HCT116 (cell line): ENCODE data around the gene TCF7. TPM values are rescaled to one million over a fixed set of nuclear protein-coding genes. Genes with fewer than 3 reads are reported as not detected.

Source experiments
- ATAC-seq: fragments of 200-7000 bp; cut with Tn5 transposase; 2 replicates; pipeline ENCODE4 v1.9.1; 2020; ENCODE audit warnings: mild to moderate bottlenecking, moderate library complexity
- BruUV-seq: library from RNA; stranded (reverse); fragments of 400-500 nt; replicated peaks from 2 replicates; lab custom pipeline; 2021; lab: Mats Ljungman, UMichigan
- CTCF ChIA-PET: fragments of 300-600 bp; sonication (Branson Sonifier 250); formaldehyde crosslinking; loops from one replicate; lab custom pipeline; 2021; ENCODE audit warnings: antibody characterized with exemption; lab: Charles Lee
- POLR2A ChIA-PET: fragments of 300-600, 350-600 bp; sonication (Branson Sonifier 250); formaldehyde crosslinking; loops from one replicate; lab custom pipeline; 2021; ENCODE audit warnings: antibody characterized with exemption; lab: Charles Lee
- RAD21 ChIA-PET, 2 experiments: fragments of 300-600 bp; sonication (Branson Sonifier 250); formaldehyde crosslinking; loops; one replicate each; lab custom pipeline; 2023; ENCODE audit warnings: low total read pairs in 2 of 2; ENCODE audit not compliant: uncharacterized antibody in 2 of 2, unreplicated experiment in 2 of 2, low non-redundant PET in 1 of 2; lab: Charles Lee
- DNase-seq: peaks from one replicate; pipeline ENCODE4 v3.0.0-alpha.2; 2010; ENCODE audit warnings: low read depth, low spot score
- H2AFZ ChIP-seq: fragments of 200-600 bp; shearing (Covaris generic), sonication (generic); 2 replicates; pipeline ENCODE4 v1.6.1; 2017; ENCODE audit warnings: low read depth, mixed run types, mixed read lengths, antibody characterized with exemption, low read length; ENCODE audit not compliant: poor library complexity, severe bottlenecking
- H3K27ac ChIP-seq: 2 replicates; pipeline ENCODE4 v1.5.1; 2012; ENCODE audit warnings: low read depth, low read length
- H3K27me3 ChIP-seq: fragments of 200-600 bp; sonication (generic); 2 replicates; pipeline ENCODE4 v1.6.1; 2016; ENCODE audit warnings: mixed run types, low read length, mixed read lengths; ENCODE audit not compliant: insufficient read depth
- H3K36me3 ChIP-seq, 2 experiments: fragments of 200-500 bp in 1 of 2; fragments of 200-600 bp in 1 of 2; sonication (Bioruptor generic) in 1 of 2; sonication (generic) in 1 of 2; 2 replicates each; pipeline versions ENCODE4 v1.5.1 to v1.6.1; 2014 to 2016; ENCODE audit warnings: low read length in 2 of 2, inconsistent platforms in 1 of 2, mixed read lengths in 1 of 2, mixed run types in 1 of 2; ENCODE audit not compliant: insufficient read depth in 2 of 2, control insufficient read depth in 1 of 2
- H3K4me1 ChIP-seq, 2 experiments: fragments of 200-600 bp in 1 of 2; sonication (generic) in 1 of 2; 2 replicates each; pipeline versions ENCODE4 v1.5.1 to v1.6.1; 2012 to 2017; ENCODE audit warnings: low read length in 2 of 2, inconsistent platforms in 1 of 2, mild to moderate bottlenecking in 1 of 2, mixed read lengths in 1 of 2, mixed run types in 1 of 2, moderate library complexity in 1 of 2; ENCODE audit not compliant: insufficient read depth in 2 of 2, control insufficient read depth in 1 of 2
- H3K4me2 ChIP-seq: fragments of 200-600 bp; sonication (generic); 2 replicates; pipeline ENCODE4 v1.6.1; 2017; ENCODE audit warnings: mixed run types, low read length, mixed read lengths
- H3K4me3 ChIP-seq, 2 experiments: fragments of 200-600 bp in 1 of 2; sonication (generic) in 1 of 2; replicated peaks in 1 of 2; 2 replicates each; pipeline ENCODE4 v1.5.1; 2011 to 2016; ENCODE audit warnings: low read length in 2 of 2, control low read depth in 1 of 2, low read depth in 1 of 2, mild to moderate bottlenecking in 1 of 2, mixed read lengths in 1 of 2, mixed run types in 1 of 2
- H3K79me2 ChIP-seq: fragments of 200-600 bp; sonication (generic); 2 replicates; pipeline ENCODE4 v1.6.1; 2017; ENCODE audit warnings: mild to moderate bottlenecking, mixed run types, low read length, moderate library complexity, mixed read lengths; ENCODE audit not compliant: insufficient read depth
- H3K9ac ChIP-seq: fragments of 200-600 bp; sonication (generic); 2 replicates; pipeline ENCODE4 v1.6.1; 2016; ENCODE audit warnings: low read length, mixed read lengths
- H3K9me2 ChIP-seq: fragments of 200-600 bp; sonication (generic), shearing (Covaris generic); 2 replicates; pipeline ENCODE4 v1.6.1; 2017; ENCODE audit warnings: mixed run types, mild to moderate bottlenecking, moderate library complexity; ENCODE audit not compliant: insufficient read depth
- H3K9me3 ChIP-seq, 2 experiments: fragments of 200-500 bp in 1 of 2; fragments of 200-600 bp in 1 of 2; sonication (Bioruptor generic) in 1 of 2; sonication (generic) in 1 of 2; 2 replicates each; pipeline ENCODE4 v1.6.1; 2014 to 2017; ENCODE audit warnings: low read length in 2 of 2, mixed read lengths in 2 of 2, inconsistent platforms in 1 of 2, low read depth in 1 of 2, mild to moderate bottlenecking in 1 of 2, mixed run types in 1 of 2, moderate library complexity in 1 of 2; ENCODE audit not compliant: control insufficient read depth in 1 of 2, insufficient read depth in 1 of 2
- H4K20me1 ChIP-seq: fragments of 200-600 bp; sonication (generic), shearing (Covaris generic); 2 replicates; pipeline ENCODE4 v1.6.1; 2017; ENCODE audit warnings: mixed run types, mild to moderate bottlenecking, moderate library complexity; ENCODE audit not compliant: insufficient read depth
- CBX3 ChIP-seq: IDR thresholded peaks from 2 replicates; pipeline ENCODE4 v1.6.1; 2012; ENCODE audit warnings: low read depth
- EGR1 ChIP-seq: IDR thresholded peaks from 2 replicates; pipeline ENCODE4 v1.6.1; 2012; ENCODE audit warnings: low read depth
- EZH2 ChIP-seq: fragments of 200-600 bp; sonication (generic); IDR thresholded peaks from 2 replicates; pipeline ENCODE4 v1.6.1; 2017; ENCODE audit warnings: antibody characterized with exemption, mixed run types
- EZH2phosphoT487 ChIP-seq: fragments of 200-600 bp; IDR thresholded peaks from 2 replicates; pipeline ENCODE4 v1.6.1; 2018; ENCODE audit warnings: antibody characterized with exemption, borderline replicate concordance
- FOSL1 ChIP-seq: IDR thresholded peaks from 2 replicates; pipeline ENCODE4 v1.6.1; 2012; ENCODE audit warnings: low read depth
- JUND ChIP-seq: IDR thresholded peaks from 2 replicates; pipeline ENCODE4 v1.6.1; 2012
- POLR2A ChIP-seq: IDR thresholded peaks from 2 replicates; pipeline ENCODE4 v1.7.0; 2011; ENCODE audit warnings: borderline replicate concordance; ENCODE audit not compliant: insufficient read depth, insufficient read length; ENCODE audit errors: extremely low read depth
- POLR2AphosphoS5 ChIP-seq: IDR thresholded peaks from 2 replicates; pipeline ENCODE4 v1.6.1; 2011; ENCODE audit warnings: mild to moderate bottlenecking, low read depth, low read length, moderate library complexity
- RAD21 ChIP-seq: IDR thresholded peaks from 2 replicates; pipeline ENCODE4 v1.6.1; 2012; ENCODE audit warnings: low read depth, mild to moderate bottlenecking
- SP1 ChIP-seq: IDR thresholded peaks from 2 replicates; pipeline ENCODE4 v1.6.1; 2012; ENCODE audit warnings: low read depth
- SRF ChIP-seq: IDR thresholded peaks from 2 replicates; pipeline ENCODE4 v1.6.1; 2012; ENCODE audit warnings: low read depth
- TCF7L2 ChIP-seq: IDR thresholded peaks from 2 replicates; pipeline ENCODE4 v1.7.0; 2011; ENCODE audit warnings: borderline replicate concordance, inconsistent platforms; ENCODE audit not compliant: insufficient read depth, insufficient read length; ENCODE audit errors: extremely low read depth
- YY1 ChIP-seq: IDR thresholded peaks from 2 replicates; pipeline ENCODE4 v1.6.1; 2011; ENCODE audit warnings: low read length, low read depth, moderate library complexity, mild to moderate bottlenecking; ENCODE audit not compliant: insufficient replicate concordance; ENCODE audit errors: extremely low read depth
- ZNF274 ChIP-seq: fragments of 200-500 bp; sonication (Bioruptor generic); IDR thresholded peaks from 2 replicates; pipeline ENCODE4 v1.6.1; 2014; ENCODE audit warnings: mild to moderate bottlenecking, low read depth, low read length, inconsistent platforms
- intact Hi-C: fragments of 100-400 bp; cut with micrococcal nuclease; formaldehyde crosslinking; loops from 2 replicates; pipeline ENCODE4 v1.10.0; 2022
- total RNA-seq: library from RNA; stranded (reverse); gene quantifications from one replicate; pipeline ENCODE4 v1.2.1, GENCODE V29; 2021; ENCODE audit not compliant: unreplicated experiment
- TF ChIP-seq, protein P1 (sequence below): IDR thresholded peaks from 2 replicates; pipeline ENCODE4 v1.6.1; 2012; ENCODE audit warnings: low read depth
- TF ChIP-seq, protein P2 (sequence below), 3 experiments: fragments of 200-600 bp in 1 of 3; sonication (generic) in 1 of 3; IDR thresholded peaks in 2 of 3; conservative IDR thresholded peaks in 1 of 3; 2 replicates each; pipeline ENCODE4 v1.5.1; 2012 to 2017; ENCODE audit warnings: low read depth in 2 of 3, low read length in 2 of 3, antibody characterized with exemption in 1 of 3, borderline replicate concordance in 1 of 3, control low read depth in 1 of 3, mild to moderate bottlenecking in 1 of 3, mixed read lengths in 1 of 3, mixed run types in 1 of 3, moderate library complexity in 1 of 3; ENCODE audit not compliant: insufficient read depth in 1 of 3
- TF ChIP-seq, protein P3 (sequence below): IDR thresholded peaks from 2 replicates; pipeline ENCODE4 v1.6.1; 2012

TCF7 gene
- total RNA-seq, 1 experiment from 2014 or later = 17.8 TPM

DNA sequence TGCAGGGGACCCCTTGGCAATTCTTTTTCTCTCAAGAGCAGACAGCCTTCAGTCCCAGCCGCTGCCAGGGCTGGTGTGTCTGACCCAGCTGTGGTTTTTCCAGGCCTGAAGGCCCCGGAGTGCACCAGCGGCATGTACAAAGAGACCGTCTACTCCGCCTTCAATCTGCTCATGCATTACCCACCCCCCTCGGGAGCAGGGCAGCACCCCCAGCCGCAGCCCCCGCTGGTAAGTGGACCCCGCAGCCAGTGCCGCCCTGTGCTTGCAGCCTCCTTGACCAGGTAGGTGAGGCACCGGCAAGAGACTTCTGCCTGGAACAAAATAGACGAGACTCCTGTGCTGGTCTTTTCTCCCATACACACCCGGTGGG, 1.3 kb downstream of the TCF7 start (continued):
- no peak for TF ChIP-seq YY1
- TF ChIP-seq CBX3 = no peak
- TF ChIP-seq JUND = no peak

DNA sequence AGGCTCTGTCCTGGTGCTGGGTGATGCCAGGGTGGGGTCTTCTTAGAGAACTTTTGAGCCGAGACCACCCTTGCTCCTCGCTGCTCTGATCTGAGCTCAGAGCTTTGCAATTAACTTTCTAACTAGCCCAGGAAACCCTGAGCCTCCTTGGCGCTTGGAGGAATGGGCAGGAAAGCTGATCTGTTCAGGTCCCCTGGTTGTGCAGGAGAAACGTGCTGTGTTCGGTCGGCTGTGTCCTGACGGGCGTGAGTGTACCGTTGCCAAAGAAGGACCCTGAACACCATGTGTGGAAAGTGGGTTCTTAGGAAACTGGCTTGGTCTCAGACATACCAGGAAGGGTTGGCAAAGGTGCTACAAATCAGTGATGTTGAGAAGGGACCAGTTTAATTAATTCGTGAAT, 1.8 kb downstream of the TCF7 start:
- intact Hi-C loops = no loop called here
- no peaks in the 10 kb centered on the region for H4K20me1 ChIP-seq
- ATAC-seq (no peak), DNase-seq (no peak)
- no peaks in the 10 kb centered on the region for H3K27me3 ChIP-seq
- no peak for TF ChIP-seq EZH2phosphoT487
- no peak for TF ChIP-seq RAD21
- TF ChIP-seq SRF = no peak
- no peak for TF ChIP-seq JUND
- TF ChIP-seq FOSL1 = no peak
- TF ChIP-seq TCF7L2 = no peak
- TF ChIP-seq, protein P1, sequence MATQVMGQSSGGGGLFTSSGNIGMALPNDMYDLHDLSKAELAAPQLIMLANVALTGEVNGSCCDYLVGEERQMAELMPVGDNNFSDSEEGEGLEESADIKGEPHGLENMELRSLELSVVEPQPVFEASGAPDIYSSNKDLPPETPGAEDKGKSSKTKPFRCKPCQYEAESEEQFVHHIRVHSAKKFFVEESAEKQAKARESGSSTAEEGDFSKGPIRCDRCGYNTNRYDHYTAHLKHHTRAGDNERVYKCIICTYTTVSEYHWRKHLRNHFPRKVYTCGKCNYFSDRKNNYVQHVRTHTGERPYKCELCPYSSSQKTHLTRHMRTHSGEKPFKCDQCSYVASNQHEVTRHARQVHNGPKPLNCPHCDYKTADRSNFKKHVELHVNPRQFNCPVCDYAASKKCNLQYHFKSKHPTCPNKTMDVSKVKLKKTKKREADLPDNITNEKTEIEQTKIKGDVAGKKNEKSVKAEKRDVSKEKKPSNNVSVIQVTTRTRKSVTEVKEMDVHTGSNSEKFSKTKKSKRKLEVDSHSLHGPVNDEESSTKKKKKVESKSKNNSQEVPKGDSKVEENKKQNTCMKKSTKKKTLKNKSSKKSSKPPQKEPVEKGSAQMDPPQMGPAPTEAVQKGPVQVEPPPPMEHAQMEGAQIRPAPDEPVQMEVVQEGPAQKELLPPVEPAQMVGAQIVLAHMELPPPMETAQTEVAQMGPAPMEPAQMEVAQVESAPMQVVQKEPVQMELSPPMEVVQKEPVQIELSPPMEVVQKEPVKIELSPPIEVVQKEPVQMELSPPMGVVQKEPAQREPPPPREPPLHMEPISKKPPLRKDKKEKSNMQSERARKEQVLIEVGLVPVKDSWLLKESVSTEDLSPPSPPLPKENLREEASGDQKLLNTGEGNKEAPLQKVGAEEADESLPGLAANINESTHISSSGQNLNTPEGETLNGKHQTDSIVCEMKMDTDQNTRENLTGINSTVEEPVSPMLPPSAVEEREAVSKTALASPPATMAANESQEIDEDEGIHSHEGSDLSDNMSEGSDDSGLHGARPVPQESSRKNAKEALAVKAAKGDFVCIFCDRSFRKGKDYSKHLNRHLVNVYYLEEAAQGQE = no peak
- TF ChIP-seq ZNF274 = no peak
- no peak for TF ChIP-seq EZH2
- no peak for TF ChIP-seq POLR2A
- TF ChIP-seq EGR1 = no peak
- TF ChIP-seq, protein P2, sequence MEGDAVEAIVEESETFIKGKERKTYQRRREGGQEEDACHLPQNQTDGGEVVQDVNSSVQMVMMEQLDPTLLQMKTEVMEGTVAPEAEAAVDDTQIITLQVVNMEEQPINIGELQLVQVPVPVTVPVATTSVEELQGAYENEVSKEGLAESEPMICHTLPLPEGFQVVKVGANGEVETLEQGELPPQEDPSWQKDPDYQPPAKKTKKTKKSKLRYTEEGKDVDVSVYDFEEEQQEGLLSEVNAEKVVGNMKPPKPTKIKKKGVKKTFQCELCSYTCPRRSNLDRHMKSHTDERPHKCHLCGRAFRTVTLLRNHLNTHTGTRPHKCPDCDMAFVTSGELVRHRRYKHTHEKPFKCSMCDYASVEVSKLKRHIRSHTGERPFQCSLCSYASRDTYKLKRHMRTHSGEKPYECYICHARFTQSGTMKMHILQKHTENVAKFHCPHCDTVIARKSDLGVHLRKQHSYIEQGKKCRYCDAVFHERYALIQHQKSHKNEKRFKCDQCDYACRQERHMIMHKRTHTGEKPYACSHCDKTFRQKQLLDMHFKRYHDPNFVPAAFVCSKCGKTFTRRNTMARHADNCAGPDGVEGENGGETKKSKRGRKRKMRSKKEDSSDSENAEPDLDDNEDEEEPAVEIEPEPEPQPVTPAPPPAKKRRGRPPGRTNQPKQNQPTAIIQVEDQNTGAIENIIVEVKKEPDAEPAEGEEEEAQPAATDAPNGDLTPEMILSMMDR (IDR thresholded peaks at IDR 0.05 in 2 of 3, conservative IDR thresholded peaks at IDR 0.05 in 1 of 3; ENCODE audit: borderline replicate concordance in 1 of 3, insufficient read depth in 1 of 3, low read depth in 2 of 3, low read length in 2 of 3) = no peak
- TF ChIP-seq POLR2AphosphoS5 = no peak
- no peak for TF ChIP-seq YY1
- TF ChIP-seq, protein P3, sequence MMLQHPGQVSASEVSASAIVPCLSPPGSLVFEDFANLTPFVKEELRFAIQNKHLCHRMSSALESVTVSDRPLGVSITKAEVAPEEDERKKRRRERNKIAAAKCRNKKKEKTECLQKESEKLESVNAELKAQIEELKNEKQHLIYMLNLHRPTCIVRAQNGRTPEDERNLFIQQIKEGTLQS = no peak
- TF ChIP-seq SP1 = no peak
- no peak overlapping the region for H3K4me3 ChIP-seq
- H3K79me2 ChIP-seq = no peaks in the 10 kb centered on the region
- H3K4me1 ChIP-seq = peaks cover 4 to 28% of the 10 kb centered on the region in 2 experiments; a peak in 3 of 4 replicates
- RAD21 ChIA-PET = no interaction called here
- CTCF ChIA-PET = no interaction called here
- no peak overlapping the region for H2AFZ ChIP-seq
- H3K9me2 ChIP-seq = no peaks in the 10 kb centered on the region
- no peaks in the 10 kb centered on the region for H3K9me3 ChIP-seq
- H3K9ac ChIP-seq = no peak overlapping the region
- 0 out of 4 replicates have a peak, but pooled peaks cover 0 to 8% of the 10 kb centered on the region in 2 experiments for H3K36me3 ChIP-seq
- no TSS peak for BruUV-seq
- H3K27ac ChIP-seq = no peak overlapping the region
- H3K4me2 ChIP-seq = no peak overlapping the region; the same call in 1 of the 2 replicates
- POLR2A ChIA-PET = no interaction called here
